GM19397 (cell line): ENCODE results near the gene SLC10A6.

ENCODE experiments used
- ATAC-seq: cut with Tn5 transposase; IDR thresholded peaks from one replicate; pipeline ENCODE4 v1.9.1; 2021; ENCODE audit warnings: mild to moderate bottlenecking, moderate library complexity; ENCODE audit not compliant: unreplicated experiment

Gene SLC10A6

GRCh38 chr4:86809809-86810208 is 39.4 kb downstream of the SLC10A6 start:
- no peak for ATAC-seq

GRCh38 chr4:86791126-86791525 is 58.1 kb downstream of the SLC10A6 start:
- no peak for ATAC-seq

GRCh38 chr4:86788826-86789225 is 60.4 kb downstream of the SLC10A6 start:
- ATAC-seq, result no peak

- ATAC-seq, result no peak
These were observed 71.0 kb downstream of the SLC10A6 start for GRCh38 chr4:86778175-86778574.

- ATAC-seq, result no peak
These were observed 74.1 kb downstream of the SLC10A6 start for GRCh38 chr4:86775061-86775460.
